CD4-positive, alpha-beta T cell (primary cell): Measurements from ENCODE around the gene CLHC1. TPM values are rescaled to one million over a fixed set of nuclear protein-coding genes. Genes with fewer than 3 reads are reported as not detected.
"Not testable (repeated sequence)": the region's sequence is repeated elsewhere in the genome, so short reads cannot be mapped to it uniquely, and the experiment has no call there.

Experiments
- ATAC-seq: fragments of 200-7000 bp; cut with Tn5 transposase; one replicate; pipeline ENCODE4 v1.10.0; 2022; ENCODE audit warnings: mild to moderate bottlenecking; ENCODE audit not compliant: poor library complexity
- CTCF ChIA-PET: fragments of 350-600 bp; sonication (Branson Sonifier 250); formaldehyde crosslinking; loops from one replicate; lab custom pipeline; 2021; ENCODE audit warnings: antibody characterized with exemption, inconsistent platforms; lab: Charles Lee
- POLR2A ChIA-PET: fragments of 350-600 bp; sonication (Branson Sonifier 250); formaldehyde crosslinking; loops from one replicate; lab custom pipeline; 2021; ENCODE audit warnings: antibody characterized with exemption, inconsistent platforms; lab: Charles Lee
- DNase-seq, 14 experiments: peaks; one replicate each; pipeline ENCODE4 v3.0.0-alpha.2; 2013 to 2020; ENCODE audit warnings: mixed read lengths in 2 of 14
- H3K27ac ChIP-seq, 2 donors: one replicate each; pipeline versions ENCODE4 v1.5.1 to v1.7.0; 2013; ENCODE audit warnings: low read length in 2 of 2, low read depth in 1 of 2, mild to moderate bottlenecking in 1 of 2
- H3K27me3 ChIP-seq, 2 experiments: 1 replicate in 1 of 2; 2 replicates in 1 of 2; pipeline versions ENCODE4 v1.6.1 to v1.7.0; 2013; ENCODE audit warnings: low read length in 2 of 2, control low read depth in 1 of 2, mild to moderate bottlenecking in 1 of 2, moderate library complexity in 1 of 2; ENCODE audit not compliant: insufficient read depth in 2 of 2, control insufficient read depth in 1 of 2
- H3K36me3 ChIP-seq: one replicate; pipeline ENCODE4 v1.6.1; 2013; ENCODE audit warnings: low read length, control low read depth; ENCODE audit not compliant: insufficient read depth
- H3K4me1 ChIP-seq: one replicate; pipeline ENCODE4 v1.6.1; 2013; ENCODE audit warnings: low read length, control low read depth; ENCODE audit not compliant: insufficient read depth
- H3K4me3 ChIP-seq: one replicate; pipeline ENCODE4 v1.5.1; 2013; ENCODE audit warnings: mild to moderate bottlenecking, low read length, moderate library complexity
- H3K9me3 ChIP-seq, 2 experiments: 1 replicate in 1 of 2; 2 replicates in 1 of 2; pipeline versions ENCODE4 v1.6.1 to v1.7.0; 2013; ENCODE audit warnings: low read length in 2 of 2, mild to moderate bottlenecking in 2 of 2, control low read depth in 1 of 2, moderate library complexity in 1 of 2; ENCODE audit not compliant: control insufficient read depth in 1 of 2, insufficient read depth in 1 of 2
- H3K27ac Mint-ChIP-seq: one replicate; pipeline ENCODE4 v1.8.0; 2020; ENCODE audit warnings: mixed read lengths
- H3K27me3 Mint-ChIP-seq: one replicate; pipeline ENCODE4 v1.8.0; 2021; ENCODE audit warnings: mixed read lengths
- H3K36me3 Mint-ChIP-seq: one replicate; pipeline ENCODE4 v1.8.0; 2021; ENCODE audit warnings: low read depth, mixed read lengths
- H3K4me1 Mint-ChIP-seq: one replicate; pipeline ENCODE4 v1.8.0; 2021; ENCODE audit warnings: low read depth, mixed read lengths
- H3K4me3 Mint-ChIP-seq: one replicate; pipeline ENCODE4 v1.8.0; 2020; ENCODE audit warnings: mild to moderate bottlenecking, mixed read lengths
- H3K9me3 Mint-ChIP-seq: one replicate; pipeline ENCODE4 v1.8.0; 2020; ENCODE audit warnings: mixed read lengths
- CTCF ChIP-seq: fragments of 200-600 bp; IDR thresholded peaks from one replicate; pipeline ENCODE4 v1.8.0; 2022; ENCODE audit warnings: antibody characterized with exemption, mild to moderate bottlenecking
- intact Hi-C, 2 experiments: fragments of 100-400 bp; cut with DNase I in 1 of 2; cut with micrococcal nuclease in 1 of 2; formaldehyde crosslinking; loops; one replicate each; pipeline versions ENCODE4 v1.15.1 to v1.9.0; 2023 to 2025; cut with DNase I, micrococcal nuclease
- total RNA-seq, 174 experiments: library from RNA in 2 of 174; stranded (reverse) in 2 of 174; gene quantifications; one replicate each; pipeline ENCODE4 v1.2.3 and lab custom pipeline; 2021 to 2026

Gene CLHC1
- total RNA-seq, 2 experiments from 2014 or later = 4.4 TPM

- peaks cover 31% of the 10 kb centered on the region for H3K36me3 Mint-ChIP-seq
- H3K27me3 Mint-ChIP-seq = no peaks in the 10 kb centered on the region
- ChIA-PET CTCF (no interaction called here), POLR2A (interaction anchor here (0.6 kb wide), 1 partner anchor 321 kb away, joined by 3 read pairs; no protein-coding TSS in a partner anchor)
- peaks cover 58% of the 10 kb centered on the region for H3K4me1 Mint-ChIP-seq
- peaks cover 5% of the 10 kb centered on the region for H3K9me3 Mint-ChIP-seq
- peaks cover 10% of the 10 kb centered on the region for H3K36me3 ChIP-seq
- TF ChIP-seq CTCF = no peak
- H3K27me3 ChIP-seq = no peaks in the 10 kb centered on the region
- peaks cover 0 to 14% of the 10 kb centered on the region in 2 experiments for H3K9me3 ChIP-seq
- no peak overlapping the region for H3K27ac ChIP-seq
- intact Hi-C loops = loop anchor here in 1 of 2 experiments (2.0 to 5.0 kb wide), 3 partner anchors 92 to 502 kb away; partner anchors contain the start of gene RTN4
- peak overlapping the region; percentile 74 for H3K4me3 Mint-ChIP-seq
- no peak overlapping the region for H3K4me3 ChIP-seq
- peaks cover 29% of the 10 kb centered on the region for H3K4me1 ChIP-seq
- ATAC-seq (no peak), DNase-seq (no peak)
- H3K27ac Mint-ChIP-seq = peak overlapping the region; percentile 92
These were observed 2.9 kb downstream of the CLHC1 start for GRCh38 chr2:55229221-55229620.

- POLR2A ChIA-PET = no interaction called here
- Histone ChIP-seq H3K9me3 (peaks cover 0 to 18% of the 10 kb centered on the region in 2 experiments), H3K4me1 (peaks cover 19% of the 10 kb centered on the region), H3K36me3 (peaks cover under 1% of the 10 kb centered on the region), H3K27ac (peak overlapping the region; percentile 50), H3K27me3 (no peaks in the 10 kb centered on the region), H3K4me3 (no peak overlapping the region)
- peaks cover 5% of the 10 kb centered on the region for H3K9me3 Mint-ChIP-seq
- ATAC-seq (no peak), DNase-seq (no peak)
- peaks cover 48% of the 10 kb centered on the region for H3K4me1 Mint-ChIP-seq
- H3K27ac Mint-ChIP-seq = peak overlapping the region; percentile 80
- peaks cover 20% of the 10 kb centered on the region for H3K36me3 Mint-ChIP-seq
- no peaks in the 10 kb centered on the region for H3K27me3 Mint-ChIP-seq
- H3K4me3 Mint-ChIP-seq = peak overlapping the region; percentile 71
- CTCF ChIA-PET = no interaction called here
- TF ChIP-seq CTCF = no peak
- intact Hi-C loops = loop anchor here in 1 of 2 experiments (2.0 to 5.0 kb wide), 3 partner anchors 91 to 501 kb away; partner anchors contain the start of gene RTN4
These were observed 3.9 kb downstream of the CLHC1 start for GRCh38 chr2:55228226-55228563.

GRCh38 chr2:55227437-55228225 lies 4.5 kb downstream of the CLHC1 start:
- H3K4me3 Mint-ChIP-seq = peak overlapping the region; percentile 71
- peak overlapping the region; percentile 80 for H3K27ac Mint-ChIP-seq
- H3K9me3 ChIP-seq = peaks cover 0 to 18% of the 10 kb centered on the region in 2 experiments
- DNase-seq = peak in 3 of 14 experiments; percentile 45 to 61 (median 48)
- intact Hi-C loops = loop anchor here in 1 of 2 experiments (2.0 to 5.0 kb wide), 3 partner anchors 90 to 500 kb away; partner anchors contain the start of gene RTN4
- H3K27me3 ChIP-seq, CTCF ChIA-PET, H3K27me3 Mint-ChIP-seq, H3K9me3 Mint-ChIP-seq, H3K4me3 ChIP-seq, H3K36me3 ChIP-seq: not testable (repeated sequence)
- peaks cover 15% of the 10 kb centered on the region for H3K36me3 Mint-ChIP-seq
- POLR2A ChIA-PET = interaction anchor here (1.1 kb wide), 1 partner anchor 54 kb away, joined by 5 read pairs; no protein-coding TSS in a partner anchor
- H3K27ac ChIP-seq = peak overlapping the region; percentile 50
- peak; percentile 7 for ATAC-seq
- H3K4me1 Mint-ChIP-seq = peaks cover 49% of the 10 kb centered on the region
- peaks cover 19% of the 10 kb centered on the region for H3K4me1 ChIP-seq
